Lower lobe of right lung (tissue), 2 donors: ENCODE data around the gene SRBD1. TPM values are rescaled to one million over a fixed set of nuclear protein-coding genes. Genes with fewer than 3 reads are reported as not detected.
A peak's percentile ranks its signal among the peaks of the same experiment; 100 is the strongest.

Source experiments
- ATAC-seq, 2 donors: fragments of 200-7000 bp; cut with Tn5 transposase; one replicate each; pipeline ENCODE4 v1.9.1; 2020 to 2022; ENCODE audit warnings: mild to moderate bottlenecking in 2 of 2, moderate library complexity in 2 of 2
- DNase-seq: peaks from one replicate; pipeline ENCODE4 v3.0.0-alpha.2; 2020
- H3K27ac ChIP-seq: fragments of 200-600 bp; one replicate; pipeline ENCODE4 v1.8.0; 2022
- H3K27me3 ChIP-seq: fragments of 200-600 bp; one replicate; pipeline ENCODE4 v1.8.0; 2022; ENCODE audit warnings: low read depth
- H3K36me3 ChIP-seq: fragments of 200-600 bp; one replicate; pipeline ENCODE4 v1.8.0; 2022; ENCODE audit warnings: mild to moderate bottlenecking
- H3K4me1 ChIP-seq: fragments of 200-600 bp; one replicate; pipeline ENCODE4 v1.8.0; 2022
- H3K4me3 ChIP-seq: fragments of 200-600 bp; one replicate; pipeline ENCODE4 v1.8.0; 2022; ENCODE audit warnings: mild to moderate bottlenecking
- H3K9me3 ChIP-seq: fragments of 200-600 bp; one replicate; pipeline ENCODE4 v1.8.0; 2022
- CTCF ChIP-seq: fragments of 200-600 bp; IDR thresholded peaks from one replicate; pipeline ENCODE4 v1.8.0; 2022; ENCODE audit warnings: antibody characterized with exemption, mild to moderate bottlenecking
- intact Hi-C: fragments of 100-400 bp; cut with DNase I; formaldehyde crosslinking; loops from one replicate; pipeline ENCODE4 v1.11.0; 2022
- total RNA-seq: library from RNA; stranded (reverse); fragmentation: NEBNext Ultra II Directional; extraction: Animal tissue kit (Norgen Biotek cat#: 25700); gene quantifications from one replicate; pipeline ENCODE4 v1.2.1, GENCODE V29; 2021
- donor health status: DM: no; HTN: yes; CAD: no; lungs with severe emphysema.

SRBD1 gene
- total RNA-seq, 1 donor from 2014 or later: 15.4 TPM

- intact Hi-C loops: loop anchor here (5.0 to 10.0 kb wide), 2 partner anchors 127 to 289 kb away; no protein-coding TSS in a partner anchor
These were observed 37.0 kb upstream of the SRBD1 start for GRCh38 chr2:45647986-45648520.

GRCh38 chr2:45647356-45647755 is 36.3 kb upstream of the SRBD1 start:
- Histone ChIP-seq H3K4me1 (peaks cover 37% of the 10 kb centered on the region), H3K4me3 (no peak overlapping the region), H3K27ac (no peak overlapping the region), H3K36me3 (no peaks in the 10 kb centered on the region), H3K9me3 (no peaks in the 10 kb centered on the region), H3K27me3 (peaks cover 6% of the 10 kb centered on the region)
- no peak for TF ChIP-seq CTCF
- intact Hi-C loops: loop anchor here (5.0 to 10.0 kb wide), 2 partner anchors 127 to 290 kb away; no protein-coding TSS in a partner anchor
- ATAC-seq (no peak), DNase-seq (no peak)

More at GRCh38 chr2:45647986-45648520, 37.0 kb upstream of the SRBD1 start:
- no peak for TF ChIP-seq CTCF
- ATAC-seq: no peak
- Histone ChIP-seq H3K27me3 (no peaks in the 10 kb centered on the region), H3K9me3 (no peaks in the 10 kb centered on the region), H3K27ac (no peak overlapping the region), H3K4me3 (no peak overlapping the region), H3K36me3 (no peaks in the 10 kb centered on the region), H3K4me1 (peaks cover 43% of the 10 kb centered on the region)
- DNase-seq: no peak

- H3K4me3 ChIP-seq: no peak overlapping the region
- no peaks in the 10 kb centered on the region for H3K9me3 ChIP-seq
- TF ChIP-seq CTCF: no peak
- H3K27ac ChIP-seq: no peak overlapping the region
- no peak for ATAC-seq
- H3K36me3 ChIP-seq: no peaks in the 10 kb centered on the region
- no peak for DNase-seq
- H3K4me1 ChIP-seq: peaks cover 34% of the 10 kb centered on the region
- intact Hi-C loops: loop anchor here (5.0 to 10.0 kb wide), 2 partner anchors 129 to 291 kb away; no protein-coding TSS in a partner anchor
- H3K27me3 ChIP-seq: peaks cover 7% of the 10 kb centered on the region
These were observed 35.2 kb upstream of the SRBD1 start for GRCh38 chr2:45646289-45646688.

GRCh38 chr2:45643543-45644542 is 32.8 kb upstream of the SRBD1 start:
- no peaks in the 10 kb centered on the region for H3K9me3 ChIP-seq
- TF ChIP-seq CTCF: peak; percentile 98

GRCh38 chr2:45643095-45643494 is 32.0 kb upstream of the SRBD1 start:
- no peaks in the 10 kb centered on the region for H3K36me3 ChIP-seq
- DNase-seq (no peak), ATAC-seq (peak; percentile 25 to 40)
- H3K27ac ChIP-seq: peak overlapping the region; percentile 47
- H3K4me3 ChIP-seq: peak overlapping the region; percentile 63
- no peaks in the 10 kb centered on the region for H3K9me3 ChIP-seq
- peaks cover 18% of the 10 kb centered on the region for H3K4me1 ChIP-seq
- intact Hi-C loops: loop anchor here (10.0 kb wide), 1 partner anchor 132 kb away; no protein-coding TSS in a partner anchor
- TF ChIP-seq CTCF: no peak
- H3K27me3 ChIP-seq: peaks cover 7% of the 10 kb centered on the region

More at GRCh38 chr2:45643543-45644542, 32.8 kb upstream of the SRBD1 start:
- intact Hi-C loops: loop anchor here (10.0 kb wide), 1 partner anchor 131 kb away; no protein-coding TSS in a partner anchor
- ATAC-seq (peak; percentile 98 to 99), DNase-seq (peak; percentile 82)
- Histone ChIP-seq H3K36me3 (no peaks in the 10 kb centered on the region), H3K27me3 (peaks cover 7% of the 10 kb centered on the region), H3K4me3 (peak overlapping the region; percentile 63), H3K4me1 (peaks cover 25% of the 10 kb centered on the region), H3K27ac (peak overlapping the region; percentile 47)
